Esophagus mucosa (tissue), 1 donor: ENCODE measurements around the gene ZNF765. TPM values are rescaled to one million over a fixed set of nuclear protein-coding genes. Genes with fewer than 3 reads are reported as not detected.
A peak's percentile ranks its signal among the peaks of the same experiment; 100 is the strongest.
"Not testable (repeated sequence)": the region's sequence is repeated elsewhere in the genome, so short reads cannot be mapped to it uniquely, and the experiment has no call there.

Source experiments
- ATAC-seq: fragments of 200-7000 bp; cut with Tn5 transposase; one replicate; pipeline ENCODE4 v1.9.1; 2020
- total RNA-seq: library from RNA; stranded (reverse); gene quantifications from one replicate; pipeline ENCODE4 v1.2.4, GENCODE V29; 2023
- donor health status: DM: yes; HTN: yes; CAD: no.

ZNF765 gene
- total RNA-seq = 5.3 TPM

- ATAC-seq = peak; percentile 100
Measured at GRCh38 chr19:53394974-53395839, at the start of gene ZNF765. Gene ZNF765 (plus strand): TSS chr19:53395149. CDS start chr19:53398016, 2,867 bp downstream.

DNA sequence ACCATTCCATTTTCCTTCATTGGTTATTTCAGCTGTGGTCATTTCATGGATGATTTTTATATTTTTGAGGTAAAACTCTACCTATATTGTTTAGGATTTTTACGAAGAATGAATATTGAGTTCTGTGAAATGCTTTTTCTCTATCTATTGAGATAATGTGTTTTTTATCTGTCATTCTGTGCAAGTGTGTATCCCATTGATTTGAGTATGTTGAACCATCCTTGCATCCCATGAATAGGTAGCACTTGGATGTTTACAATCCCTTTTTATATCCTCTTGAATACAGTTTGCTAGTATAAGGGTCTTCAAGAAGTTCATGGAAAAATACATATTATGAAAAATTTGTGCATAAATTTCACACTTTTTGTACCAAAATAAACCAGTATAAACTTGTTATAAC lies 39.2 kb upstream of the ZNF765 start:
- ATAC-seq = no peak

DNA sequence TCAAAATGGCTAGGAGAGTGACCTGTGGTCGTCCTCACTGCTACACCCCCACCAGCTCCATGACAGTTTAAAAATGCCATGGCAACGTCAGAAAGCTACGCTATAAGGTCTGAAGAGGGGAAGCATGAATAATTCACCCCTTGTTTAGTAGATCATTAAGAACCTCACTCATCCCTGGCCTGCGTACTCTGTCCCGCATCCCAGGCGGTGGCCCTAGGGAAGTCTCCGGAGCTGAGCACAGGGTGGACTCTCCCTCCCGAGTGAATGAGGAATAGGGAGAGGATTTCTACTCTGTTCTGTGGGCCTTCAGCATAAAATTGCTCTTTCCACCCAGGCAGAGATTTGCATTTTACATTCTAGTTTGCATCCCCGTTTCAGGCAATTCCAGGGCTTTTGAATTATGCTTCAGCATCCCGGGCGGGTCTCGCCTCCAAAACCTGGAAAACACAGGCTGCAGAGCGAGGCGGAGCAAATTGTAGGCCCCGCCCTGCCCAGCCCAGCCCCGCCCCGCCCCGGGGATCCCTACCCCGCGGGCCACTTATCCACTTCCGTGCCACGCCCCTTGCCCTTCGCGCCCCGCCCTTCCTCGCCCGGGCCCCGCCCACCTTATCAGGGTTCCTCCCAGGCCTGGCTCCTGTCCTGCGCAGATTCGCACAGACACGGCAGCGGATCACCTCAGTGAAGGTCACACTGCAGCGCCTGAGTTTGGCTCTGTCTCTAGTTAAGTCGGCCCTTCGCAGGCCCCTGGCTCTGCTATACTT lies 36.9 kb upstream of the ZNF765 start:
- no peak for ATAC-seq

DNA sequence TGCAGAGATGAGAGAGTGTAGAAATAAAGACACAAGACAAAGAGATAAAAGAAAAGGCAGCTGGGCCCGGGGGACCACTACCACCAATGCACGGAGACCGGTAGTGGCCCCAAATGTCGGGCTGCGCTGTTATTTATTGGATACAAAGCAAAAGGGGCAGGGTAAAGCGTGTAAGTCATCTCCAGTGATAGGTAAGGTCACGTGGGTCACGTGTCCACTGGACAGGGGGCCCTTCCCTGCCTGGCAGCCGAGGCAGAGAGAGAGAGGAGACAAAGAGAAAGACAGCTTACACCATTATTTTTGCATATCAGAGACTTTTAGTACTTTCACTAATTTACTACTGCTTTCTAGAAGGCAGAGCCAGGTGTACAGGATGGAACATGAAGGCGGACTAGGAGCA lies 34.9 kb upstream of the ZNF765 start:
- not testable (repeated sequence) for ATAC-seq

- ATAC-seq = peak; percentile 100
Measured at GRCh38 chr19:53365134-53365898, 29.6 kb upstream of the ZNF765 start, which contains the start of gene ZNF525. Gene ZNF525 (plus strand): TSS chr19:53365705. CDS start chr19:53372282, 6,577 bp downstream.

DNA sequence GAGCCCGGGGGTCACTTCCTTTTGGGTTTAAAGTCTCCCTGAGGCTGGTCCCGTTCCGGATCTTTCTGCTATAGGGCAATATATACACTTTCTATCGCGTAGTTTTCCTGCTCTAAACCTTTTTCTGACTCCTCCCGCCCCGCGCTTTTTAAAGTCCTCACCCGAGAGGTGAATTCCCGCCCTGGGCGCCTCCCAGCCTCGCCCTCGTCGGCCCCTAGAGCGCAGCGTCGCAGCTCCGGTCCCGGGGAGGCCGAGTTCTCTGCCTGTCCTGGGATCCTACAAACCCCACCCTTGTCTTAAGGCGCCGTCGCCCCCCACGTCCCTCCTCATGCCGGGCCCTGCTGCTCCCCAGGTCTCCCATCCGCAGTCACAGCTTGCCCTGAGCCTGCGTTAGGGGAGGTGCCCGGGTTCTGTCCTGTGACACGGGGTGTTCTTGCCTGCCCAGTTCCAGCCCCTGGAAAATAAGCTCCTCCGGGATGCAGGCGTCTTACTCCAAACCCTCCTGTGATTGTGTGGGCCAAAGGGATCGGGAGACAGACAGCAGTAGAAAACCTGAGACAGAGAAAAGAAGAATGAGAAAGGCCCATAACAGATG lies 29.0 kb upstream of the ZNF765 start:
- peak; percentile 47 for ATAC-seq

DNA sequence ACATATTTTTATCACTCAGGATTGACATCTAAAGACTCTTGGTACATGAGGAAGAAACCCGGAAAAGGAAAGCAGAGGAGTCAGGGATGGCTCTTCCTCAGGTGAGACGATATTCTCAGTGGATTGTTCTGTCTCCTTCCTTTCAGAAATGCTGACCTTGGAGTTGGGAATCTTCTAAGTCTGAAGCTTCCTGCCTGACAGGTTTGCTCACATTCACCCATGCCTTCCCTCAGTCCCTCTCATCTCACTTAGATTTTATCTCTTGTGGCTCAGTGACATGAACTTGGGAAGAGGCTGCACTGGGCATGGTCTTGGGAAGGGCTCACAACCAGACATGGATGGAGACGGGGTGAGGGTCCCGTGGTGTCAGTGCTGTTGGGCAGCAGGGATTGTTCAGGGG lies 22.8 kb upstream of the ZNF765 start:
- ATAC-seq = no peak

- no peak for ATAC-seq
Measured at GRCh38 chr19:53374288-53374687, 20.7 kb upstream of the ZNF765 start.

DNA sequence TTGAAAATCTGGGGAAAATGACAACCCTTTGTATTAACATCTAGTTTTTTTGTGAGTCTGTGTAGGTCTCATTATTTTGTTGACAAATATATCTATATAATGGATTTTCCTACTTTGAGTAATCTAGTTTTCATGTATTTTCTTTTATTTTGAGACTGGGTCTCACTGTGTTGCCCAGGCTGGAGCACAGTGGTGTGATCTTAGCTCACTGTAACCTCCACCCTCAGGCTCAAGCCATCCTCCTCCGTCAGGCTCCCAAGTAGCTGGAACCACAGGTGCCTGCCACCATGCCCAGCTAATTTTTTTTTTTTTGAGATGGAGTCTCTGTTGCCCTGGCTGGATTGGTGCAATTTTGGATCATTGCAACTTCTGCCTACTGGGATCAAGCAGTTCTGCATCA lies 20.2 kb upstream of the ZNF765 start:
- no peak for ATAC-seq

DNA sequence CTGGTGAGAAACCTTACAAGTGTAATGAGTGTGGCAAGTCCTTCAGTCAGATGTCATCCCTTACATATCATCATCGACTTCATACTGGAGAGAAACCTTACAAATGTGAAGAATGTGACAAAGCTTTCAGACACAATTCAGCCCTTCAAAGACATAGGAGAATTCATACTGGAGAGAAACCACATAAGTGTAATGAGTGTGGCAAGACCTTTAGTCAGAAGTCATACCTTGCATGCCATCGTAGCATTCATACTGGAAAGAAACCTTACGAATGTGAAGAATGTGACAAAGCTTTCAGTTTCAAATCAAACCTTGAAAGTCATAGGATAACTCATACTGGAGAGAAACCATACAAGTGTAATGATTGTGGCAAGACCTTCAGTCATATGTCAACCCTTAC lies 13.6 kb upstream of the ZNF765 start:
- ATAC-seq = no peak

DNA sequence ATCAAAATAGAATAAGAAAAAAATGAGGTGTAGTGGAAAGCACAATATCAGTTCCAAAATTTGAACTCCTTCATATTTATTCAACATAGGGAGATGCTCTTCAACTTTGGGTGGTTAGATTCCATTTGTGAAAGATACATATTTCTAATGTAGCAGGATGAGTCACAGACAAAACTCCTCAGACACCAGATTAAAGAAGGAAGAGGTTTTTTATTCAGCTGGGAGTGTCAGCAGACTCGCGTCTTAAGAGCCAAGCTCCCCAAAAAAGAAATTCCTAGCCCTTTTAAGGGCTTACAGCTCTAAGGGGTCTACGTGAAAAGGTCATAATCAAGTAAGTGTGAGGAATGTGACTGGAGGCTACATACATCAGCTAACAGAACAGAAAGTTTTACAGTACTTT lies 6.8 kb upstream of the ZNF765 start:
- no peak for ATAC-seq

GRCh38 chr19:53388904-53389303 lies 6.0 kb upstream of the ZNF765 start:
- ATAC-seq = no peak

DNA sequence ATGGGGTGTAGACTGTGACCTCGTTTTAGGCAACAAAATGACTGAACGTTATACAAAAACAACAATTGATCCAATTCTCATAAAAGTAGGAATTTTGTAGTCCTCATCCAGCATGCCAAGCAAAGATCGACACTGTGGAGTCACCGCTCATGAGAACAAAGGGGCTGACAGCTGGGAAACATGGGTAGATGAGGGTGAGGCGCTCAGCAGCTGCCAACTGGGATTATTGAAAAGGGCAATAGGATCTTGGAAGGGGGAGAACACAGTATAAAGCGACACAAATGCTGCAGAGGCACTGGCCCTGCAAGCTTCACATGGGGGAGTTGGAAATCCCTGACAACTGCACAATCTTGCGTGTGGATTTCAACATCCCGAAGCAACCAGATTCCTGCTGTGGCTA lies 5.4 kb upstream of the ZNF765 start:
- no peak for ATAC-seq

- no peak for ATAC-seq
Measured at GRCh38 chr19:53389978-53390377, 5.0 kb upstream of the ZNF765 start.

- ATAC-seq = no peak
Measured at GRCh38 chr19:53394522-53394973, 401 bp upstream of the ZNF765 start.

DNA sequence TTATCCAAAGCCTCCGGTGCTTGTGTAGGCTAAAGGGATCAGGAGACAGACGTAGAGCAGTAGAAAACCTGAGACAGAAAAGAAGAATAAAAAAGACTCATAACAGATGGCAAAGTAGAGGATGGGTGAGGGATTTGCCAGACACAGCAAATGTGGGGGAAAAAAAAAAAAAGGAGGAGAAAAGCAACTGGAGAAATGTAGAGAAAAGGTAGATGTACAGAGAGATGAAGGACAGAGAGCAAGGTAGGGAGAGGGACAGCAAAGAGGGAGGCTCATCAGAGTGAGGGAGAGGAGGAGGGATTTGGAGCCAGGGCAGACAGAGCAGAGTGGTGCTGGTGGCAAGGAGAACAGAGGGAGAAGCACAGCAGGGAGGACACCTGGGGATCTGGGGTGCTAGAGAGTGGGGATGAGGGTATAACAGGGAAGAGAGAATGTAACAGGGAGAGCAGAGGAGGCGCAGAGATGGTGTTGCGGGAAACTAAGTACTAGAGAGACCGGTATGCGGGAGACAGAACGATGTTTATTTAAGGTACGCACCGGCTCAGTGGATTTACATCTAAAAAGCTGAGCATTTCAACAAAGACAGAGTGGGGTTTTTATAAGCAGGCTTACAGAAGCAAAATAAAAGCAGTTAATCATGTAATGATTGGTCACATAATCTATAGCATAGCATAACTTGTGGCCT lies 1.0 kb downstream of the ZNF765 start:
- not testable (repeated sequence) for ATAC-seq

GRCh38 chr19:53396525-53396868 lies 1.5 kb downstream of the ZNF765 start:
- ATAC-seq = no peak

DNA sequence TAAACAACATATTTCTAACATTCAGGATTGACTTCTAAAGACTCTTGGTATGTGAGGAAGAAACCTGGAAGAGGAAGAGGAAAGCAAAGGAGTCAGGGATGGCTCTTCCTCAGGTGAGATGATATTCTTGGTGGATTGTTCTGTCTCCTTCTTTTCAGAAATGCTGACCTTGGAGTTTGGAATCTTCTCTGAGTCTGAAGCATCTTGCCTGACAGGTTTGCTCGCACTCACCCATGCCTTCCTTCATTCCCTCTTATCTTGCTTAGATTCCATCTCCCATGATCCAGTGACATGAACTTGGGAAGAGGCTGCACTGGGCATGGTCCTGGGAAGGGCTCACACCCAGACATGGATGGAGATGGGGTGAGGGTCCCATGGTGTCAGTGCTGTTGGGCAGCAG lies 3.0 kb downstream of the ZNF765 start:
- not testable (repeated sequence) for ATAC-seq

DNA sequence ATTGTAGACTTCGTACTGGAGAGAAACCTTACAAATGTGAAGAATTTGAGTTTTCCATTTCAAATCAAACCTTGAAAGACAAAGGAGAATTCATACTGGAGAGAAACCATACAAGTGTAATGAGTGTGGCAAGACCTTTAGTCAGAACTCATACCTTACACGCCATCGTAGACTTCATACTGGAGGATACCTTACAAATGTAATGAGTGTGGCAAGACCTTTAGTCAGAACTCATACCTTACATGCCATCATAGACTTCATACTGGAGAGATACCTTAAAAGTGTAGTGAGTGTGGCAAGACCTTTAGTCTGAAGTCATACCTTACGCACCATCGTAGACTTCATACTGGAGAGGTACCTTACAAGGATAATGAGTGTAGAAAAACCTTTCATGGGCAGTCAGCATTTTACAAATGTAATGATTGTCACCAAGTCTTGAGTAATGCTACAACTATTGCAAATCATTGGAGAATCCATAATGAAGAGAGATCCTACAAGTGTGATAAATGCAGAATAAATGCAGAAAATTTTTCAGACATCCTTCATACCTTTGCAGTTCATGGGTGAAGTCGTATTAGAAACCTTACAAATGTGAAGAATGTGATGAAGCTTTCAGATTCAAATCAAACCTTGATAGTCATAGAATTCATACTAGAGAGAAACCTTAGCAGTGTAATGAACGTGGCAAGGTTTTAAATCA lies 14.7 kb downstream of the ZNF765 start:
- ATAC-seq = no peak

- not testable (repeated sequence) for ATAC-seq
Measured at GRCh38 chr19:53420520-53421315, 25.8 kb downstream of the ZNF765 start.
